Aorta (tissue), 5 donors: ENCODE results near the gene BRSK1. TPM values are rescaled to one million over a fixed set of nuclear protein-coding genes. Genes with fewer than 3 reads are reported as not detected.
A peak's percentile ranks its signal among the peaks of the same experiment; 100 is the strongest.

Experiments
- ATAC-seq: fragments of 200-7000 bp; cut with Tn5 transposase; one replicate; pipeline ENCODE4 v1.9.1; 2022; ENCODE audit warnings: moderate library complexity; ENCODE audit not compliant: low FRiP score
- DNase-seq, 2 donors: peaks; one replicate each; pipeline ENCODE4 v3.0.0-alpha.2; 2020
- H3K27ac ChIP-seq, 2 donors: one replicate each; pipeline ENCODE4 v1.5.1; 2013; ENCODE audit warnings: low read length in 2 of 2, mild to moderate bottlenecking in 2 of 2, moderate library complexity in 2 of 2, control low read depth in 1 of 2, inconsistent platforms in 1 of 2, low read depth in 1 of 2
- H3K27me3 ChIP-seq, 2 donors: one replicate each; pipeline ENCODE4 v1.6.1; 2013; ENCODE audit warnings: control low read depth in 1 of 2, low read length in 1 of 2, mild to moderate bottlenecking in 1 of 2, moderate library complexity in 1 of 2; ENCODE audit not compliant: insufficient read depth in 2 of 2, control insufficient read depth in 1 of 2
- H3K36me3 ChIP-seq, 2 donors: one replicate each; pipeline ENCODE4 v1.6.1; 2013; ENCODE audit warnings: control low read depth in 1 of 2, low read length in 1 of 2, mild to moderate bottlenecking in 1 of 2; ENCODE audit not compliant: insufficient read depth in 2 of 2, control insufficient read depth in 1 of 2
- H3K4me1 ChIP-seq, 2 donors: one replicate each; pipeline ENCODE4 v1.6.1; 2013; ENCODE audit warnings: low read length in 2 of 2, control low read depth in 1 of 2, mild to moderate bottlenecking in 1 of 2, moderate library complexity in 1 of 2; ENCODE audit not compliant: insufficient read depth in 2 of 2, control insufficient read depth in 1 of 2
- H3K4me3 ChIP-seq, 2 donors: one replicate each; pipeline ENCODE4 v1.5.1; 2013; ENCODE audit warnings: low read length in 2 of 2, control low read depth in 1 of 2, mild to moderate bottlenecking in 1 of 2
- H3K9me3 ChIP-seq: one replicate; pipeline ENCODE4 v1.6.1; 2013; ENCODE audit warnings: mild to moderate bottlenecking, low read length; ENCODE audit not compliant: control insufficient read depth
- WGBS, 2 donors: extraction: QIAGEN DNeasy Blood & Tissue Kit; methylation state at CpG; one replicate each; pipeline ENCODE4 v1.1.7; 2013; 5-methylcytosine and 5-hydroxymethylcytosine counted together
- intact Hi-C, 2 donors: fragments of 100-400 bp; cut with DNase I; formaldehyde crosslinking; loops; one replicate each; pipeline versions ENCODE4 v1.14.2 to v1.15.0; 2022
- polyA plus RNA-seq, 2 donors: library from polyadenylated mRNA; stranded (reverse); fragments of 200-250 nt; gene quantifications; one replicate each; pipeline ENCODE4 v1.2.3, GENCODE V29; 2013
- total RNA-seq, 2 donors: library from RNA; stranded (reverse); fragmentation: NEBNext Ultra II Directional; extraction: Animal tissue kit (Norgen Biotek cat#: 25700); gene quantifications; one replicate each; pipeline ENCODE4 v1.2.1, GENCODE V29; 2021
- donor health status: healthy with polysubstance abuse.
- donor health status: Bipolar disorder and iron deficiency.
- donor health status: DM: no; HTN: no; CAD: no.
- donor health status: DM: no; HTN: no; CAD: no.
- donor health status: DM: yes; HTN: yes; CAD: no.

Gene BRSK1
- total and polyA plus RNA-seq, 4 donors: 4.8 to 25.1 (median 16.3) TPM

- WGBS, 2 donors: 1% methylated on average over 42 to 53 of the region's 53 CpGs
- H3K27me3 ChIP-seq: no peaks in the 10 kb centered on the region
- no peaks in the 10 kb centered on the region for H3K4me1 ChIP-seq
- ATAC-seq (peak; percentile 11), DNase-seq (peak in 1 of 2 donors; percentile 83)
- no peaks in the 10 kb centered on the region for H3K9me3 ChIP-seq
- peak overlapping the region; percentile 88 to 94 for H3K4me3 ChIP-seq
- intact Hi-C loops: no loop called here
- H3K27ac ChIP-seq: peak overlapping the region in 1 of 2 donors; percentile 50
- H3K36me3 ChIP-seq: no peaks in the 10 kb centered on the region
Observed at GRCh38 chr19:55258476-55258827, 25.3 kb upstream of the BRSK1 start.

DNA sequence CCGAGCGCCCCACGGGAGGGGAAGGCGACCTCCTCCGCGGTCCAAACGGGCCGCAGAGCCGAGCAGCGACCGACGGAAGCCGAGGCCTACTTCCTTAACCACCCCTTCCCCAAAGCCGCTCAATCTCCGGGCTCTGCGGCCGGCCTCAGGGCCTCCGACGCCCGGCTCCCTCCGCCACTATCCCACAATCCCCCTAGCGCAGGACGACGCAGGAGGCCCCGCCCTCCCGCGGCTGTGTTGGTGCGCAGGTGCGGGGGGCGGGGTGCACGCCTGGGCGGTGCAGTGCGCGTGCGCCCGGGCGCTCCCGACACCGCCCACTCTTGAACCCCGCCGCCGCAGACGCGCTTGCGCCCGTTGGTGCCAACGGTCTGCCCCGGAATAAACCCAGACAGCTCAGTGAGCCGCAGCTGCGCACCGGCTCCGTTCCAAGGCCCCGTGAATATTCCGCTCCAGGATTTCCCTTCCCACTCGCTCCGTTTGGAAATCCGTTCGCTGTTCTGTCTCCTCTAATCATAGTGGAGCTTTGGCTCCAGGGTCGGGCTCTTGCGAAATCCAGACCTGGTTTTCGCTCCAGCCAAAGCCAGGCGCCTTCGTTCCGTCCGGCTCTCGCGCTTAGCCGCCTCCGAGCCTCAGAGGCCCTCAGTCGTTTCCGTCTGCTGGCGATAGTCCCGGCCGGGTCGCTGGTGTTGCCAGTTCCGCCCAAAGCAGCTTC, 24.8 kb upstream of the BRSK1 start, which contains the start of gene PPP6R1:
PPP6R1 (minus strand) TSS at position 190 of the 712 bp plus-strand sequence. CDS start 11,914 bp downstream, outside the sequence.
- Histone ChIP-seq H3K4me3 (peak within 1 kb of the TSS; percentile 88 to 94), H3K27ac (peak within 1 kb of the TSS; percentile 50), H3K9me3 (no peaks in the 10 kb centered on the region), H3K36me3 (no peaks in the 10 kb centered on the region), H3K4me1 (no peaks in the 10 kb centered on the region), H3K27me3 (no peaks in the 10 kb centered on the region)
- peak; percentile 97 for ATAC-seq
- DNase-seq: peak; percentile 98
- 0 to 1% methylated on average over 71 to 76 of the region's 76 CpGs for WGBS, 2 donors
- intact Hi-C loops: loop anchor here in 1 of 2 donors (1.0 kb wide), 2 partner anchors 21 to 80 kb away; partner anchors contain the start of genes HSPBP1 and KMT5C

DNA sequence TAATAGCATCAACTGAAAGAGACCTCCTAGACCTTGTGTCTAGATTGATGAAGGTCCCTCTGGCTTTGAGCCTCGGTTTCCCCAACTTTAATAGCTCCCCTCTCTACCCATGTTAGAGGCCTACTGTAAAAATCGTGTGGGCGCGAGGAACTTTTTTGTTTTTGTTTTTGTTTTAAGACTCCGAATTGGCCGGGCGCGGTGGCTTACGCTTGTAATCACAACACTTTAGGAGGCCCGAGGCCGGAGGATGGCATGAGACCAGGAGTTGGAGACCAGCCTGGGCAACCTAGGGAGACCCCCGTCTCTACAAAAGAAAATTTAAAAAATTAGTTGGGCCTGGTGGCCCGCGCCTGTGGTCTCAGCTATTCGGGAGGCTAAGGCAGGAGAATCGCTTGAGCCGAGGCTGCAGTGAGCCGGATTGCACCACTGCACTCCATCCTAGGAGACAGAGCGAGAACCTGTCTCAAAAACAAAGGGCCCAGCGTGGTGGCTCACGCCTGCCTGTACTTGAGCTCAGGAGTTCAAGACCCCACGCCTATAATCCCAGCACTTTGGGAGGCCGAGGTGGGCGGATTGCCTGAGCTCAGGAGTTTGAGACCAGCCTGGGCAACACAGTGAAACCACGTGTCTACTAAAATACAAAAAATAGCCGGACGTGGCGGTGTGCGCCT, 24.1 kb upstream of the BRSK1 start:
- no peak for DNase-seq
- Histone ChIP-seq H3K27ac (peak overlapping the region; percentile 26 to 50), H3K9me3 (no peaks in the 10 kb centered on the region), H3K27me3 (no peaks in the 10 kb centered on the region), H3K4me3 (peak overlapping the region; percentile 12 to 33), H3K36me3 (no peaks in the 10 kb centered on the region), H3K4me1 (no peaks in the 10 kb centered on the region)
- WGBS, 2 donors: 42 to 44% methylated on average over 29 of the region's 29 CpGs
- intact Hi-C loops: loop anchor here (1.0 to 2.0 kb wide), 3 partner anchors 19 to 80 kb away; partner anchors contain the start of genes HSPBP1 (in 1 of the 2) and KMT5C (in 1 of the 2)
- ATAC-seq: no peak

GRCh38 chr19:55261671-55262126, 22.1 kb upstream of the BRSK1 start:
- Histone ChIP-seq H3K4me3 (no peak overlapping the region), H3K36me3 (no peaks in the 10 kb centered on the region), H3K9me3 (no peaks in the 10 kb centered on the region), H3K27me3 (no peaks in the 10 kb centered on the region), H3K27ac (no peak overlapping the region), H3K4me1 (no peaks in the 10 kb centered on the region)
- DNase-seq (no peak), ATAC-seq (no peak)
- intact Hi-C loops: loop anchor here in 1 of 2 donors (2.0 kb wide), 1 partner anchor 17 kb away; no protein-coding TSS in a partner anchor
- 89 to 94% methylated on average over 13 of the region's 13 CpGs for WGBS, 2 donors

GRCh38 chr19:55262359-55262758, 21.4 kb upstream of the BRSK1 start:
- Histone ChIP-seq H3K27me3 (no peaks in the 10 kb centered on the region), H3K9me3 (no peaks in the 10 kb centered on the region), H3K4me1 (no peaks in the 10 kb centered on the region), H3K36me3 (no peaks in the 10 kb centered on the region), H3K27ac (no peak overlapping the region), H3K4me3 (no peak overlapping the region)
- ATAC-seq (no peak), DNase-seq (no peak)
- intact Hi-C loops: no loop called here
- WGBS, 2 donors: 95 to 98% methylated on average over 6 to 9 of the region's 9 CpGs

GRCh38 chr19:55264531-55264930, 19.3 kb upstream of the BRSK1 start:
- H3K4me3 ChIP-seq: no peak overlapping the region
- WGBS, 2 donors: 79 to 90% methylated on average over 5 of the region's 5 CpGs
- no peaks in the 10 kb centered on the region for H3K4me1 ChIP-seq
- DNase-seq: no peak
- no peak overlapping the region for H3K27ac ChIP-seq
- intact Hi-C loops: no loop called here
- no peaks in the 10 kb centered on the region for H3K9me3 ChIP-seq
- no peaks in the 10 kb centered on the region for H3K36me3 ChIP-seq
- H3K27me3 ChIP-seq: no peaks in the 10 kb centered on the region
- ATAC-seq: no peak

DNA sequence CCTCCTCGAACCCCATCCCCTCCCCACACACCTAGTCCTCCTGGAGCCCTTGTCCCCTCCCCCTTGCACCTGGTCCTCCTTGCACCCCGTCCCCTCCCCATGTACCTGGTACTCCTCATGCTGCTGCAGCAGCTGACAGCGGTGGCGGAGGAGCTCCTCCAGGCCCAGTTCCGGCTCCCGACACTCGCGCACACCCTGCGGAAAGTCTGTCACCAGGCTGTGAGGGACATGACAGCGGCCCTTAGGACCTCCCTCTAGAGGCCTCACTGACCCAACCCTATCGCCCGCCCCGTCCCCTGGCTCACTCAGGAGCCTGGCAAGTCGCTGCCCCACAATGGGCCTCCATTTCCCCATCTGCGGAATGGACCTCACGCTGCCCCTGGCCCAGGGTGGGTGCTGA, 18.6 kb upstream of the BRSK1 start:
- Histone ChIP-seq H3K4me1 (no peaks in the 10 kb centered on the region), H3K4me3 (no peak overlapping the region), H3K27me3 (no peaks in the 10 kb centered on the region), H3K9me3 (no peaks in the 10 kb centered on the region), H3K36me3 (no peaks in the 10 kb centered on the region), H3K27ac (no peak overlapping the region)
- 90 to 96% methylated on average over 16 of the region's 16 CpGs for WGBS, 2 donors
- DNase-seq (no peak), ATAC-seq (no peak)
- intact Hi-C loops: no loop called here

GRCh38 chr19:55265723-55266386, 17.9 kb upstream of the BRSK1 start:
- Histone ChIP-seq H3K36me3 (peaks cover 0 to 2% of the 10 kb centered on the region in 2 donors), H3K9me3 (no peaks in the 10 kb centered on the region), H3K27me3 (no peaks in the 10 kb centered on the region), H3K4me3 (no peak overlapping the region), H3K27ac (no peak overlapping the region), H3K4me1 (no peaks in the 10 kb centered on the region)
- DNase-seq (no peak), ATAC-seq (no peak)
- WGBS, 2 donors: 92 to 94% methylated on average over 12 of the region's 12 CpGs
- intact Hi-C loops: no loop called here
